Measurements from ENCODE around the gene HCFC2. TPM values are rescaled to one million over a fixed set of nuclear protein-coding genes. Genes with fewer than 3 reads are reported as not detected.
"Not testable (repeated sequence)": the region's sequence is repeated elsewhere in the genome, so short reads cannot be mapped to it uniquely, and the experiment has no call there.

The HCFC2 gene
- total and polyA plus RNA-seq, 4 donors = 9.1 to 32.3 (median 20.1) TPM

GRCh38 chr12:104094284-104094683 is 30.0 kb downstream of the HCFC2 start:
- 78 to 85% methylated on average over 3 of the region's 3 CpGs for WGBS, 2 donors
- Histone ChIP-seq H3K27me3 (ENCODE audit: control insufficient read depth in 1 of 2, insufficient read depth in 2 of 2, low read length in 1 of 2) (no peaks in the 10 kb centered on the region), H3K27ac (ENCODE audit: low read depth in 1 of 2, low read length in 2 of 2) (no peak overlapping the region), H3K4me1 (ENCODE audit: control insufficient read depth in 1 of 2, insufficient read depth in 2 of 2, low read length in 2 of 2) (no peaks in the 10 kb centered on the region), H3K4me3 (ENCODE audit: low read length in 2 of 2) (no peak overlapping the region), H3K36me3 (ENCODE audit: control insufficient read depth in 1 of 2, insufficient read depth in 2 of 2, low read length in 1 of 2) (peaks cover 0 to 2% of the 10 kb centered on the region in 2 donors), H3K9me3 (ENCODE audit: control insufficient read depth, low read length) (no peaks in the 10 kb centered on the region)
- ATAC-seq (ENCODE audit: low FRiP score) (no peak), DNase-seq (no peak)
- intact Hi-C loops (cut with DNase I) = no loop called here

- no peaks in the 10 kb centered on the region for H3K4me1 ChIP-seq (ENCODE audit: control insufficient read depth in 1 of 2, insufficient read depth in 2 of 2, low read length in 2 of 2)
- peaks cover 0 to 2% of the 10 kb centered on the region in 2 donors for H3K36me3 ChIP-seq (ENCODE audit: control insufficient read depth in 1 of 2, insufficient read depth in 2 of 2, low read length in 1 of 2)
- no peak for DNase-seq
- intact Hi-C loops (cut with DNase I) = no loop called here
- no peaks in the 10 kb centered on the region for H3K27me3 ChIP-seq (ENCODE audit: control insufficient read depth in 1 of 2, insufficient read depth in 2 of 2, low read length in 1 of 2)
- no peak for ATAC-seq (ENCODE audit: low FRiP score)
- H3K4me3 ChIP-seq (ENCODE audit: low read length in 2 of 2) = no peak overlapping the region
- no peaks in the 10 kb centered on the region for H3K9me3 ChIP-seq (ENCODE audit: control insufficient read depth, low read length)
- 83 to 88% methylated on average over 1 of the region's 1 CpG for WGBS, 2 donors
- no peak overlapping the region for H3K27ac ChIP-seq (ENCODE audit: low read depth in 1 of 2, low read length in 2 of 2)
These were observed 31.0 kb downstream of the HCFC2 start for GRCh38 chr12:104095289-104095688.

GRCh38 chr12:104097954-104098353 is 33.6 kb downstream of the HCFC2 start:
- no peak for DNase-seq
- intact Hi-C loops (cut with DNase I) = no loop called here

GRCh38 chr12:104105461-104105860 is 41.1 kb downstream of the HCFC2 start:
- no peak overlapping the region for H3K27ac ChIP-seq (ENCODE audit: low read depth in 1 of 2, low read length in 2 of 2)
- no peaks in the 10 kb centered on the region for H3K9me3 ChIP-seq (ENCODE audit: control insufficient read depth, low read length)
- intact Hi-C loops (cut with DNase I) = loop anchor here (5.0 to 10.0 kb wide), 3 partner anchors 48 to 228 kb away; a partner anchor contains a TSS
- no peaks in the 10 kb centered on the region for H3K4me1 ChIP-seq (ENCODE audit: control insufficient read depth in 1 of 2, insufficient read depth in 2 of 2, low read length in 2 of 2)
- H3K36me3 ChIP-seq (ENCODE audit: control insufficient read depth in 1 of 2, insufficient read depth in 2 of 2, low read length in 1 of 2) = peaks cover 0 to 4% of the 10 kb centered on the region in 2 donors
- no peaks in the 10 kb centered on the region for H3K27me3 ChIP-seq (ENCODE audit: control insufficient read depth in 1 of 2, insufficient read depth in 2 of 2, low read length in 1 of 2)
- no peak for DNase-seq
- no peak overlapping the region for H3K4me3 ChIP-seq (ENCODE audit: low read length in 2 of 2)
- no peak for ATAC-seq (ENCODE audit: low FRiP score)

More at GRCh38 chr12:104097954-104098353, 33.6 kb downstream of the HCFC2 start:
- WGBS, 2 donors = 90 to 92% methylated on average over 2 of the region's 2 CpGs
- peaks cover 0 to 2% of the 10 kb centered on the region in 2 donors for H3K36me3 ChIP-seq (ENCODE audit: control insufficient read depth in 1 of 2, insufficient read depth in 2 of 2, low read length in 1 of 2)
- no peak overlapping the region for H3K27ac ChIP-seq (ENCODE audit: low read depth in 1 of 2, low read length in 2 of 2)
- no peak for ATAC-seq (ENCODE audit: low FRiP score)
- no peaks in the 10 kb centered on the region for H3K9me3 ChIP-seq (ENCODE audit: control insufficient read depth, low read length)
- H3K4me3 ChIP-seq (ENCODE audit: low read length in 2 of 2) = no peak overlapping the region
- no peaks in the 10 kb centered on the region for H3K4me1 ChIP-seq (ENCODE audit: control insufficient read depth in 1 of 2, insufficient read depth in 2 of 2, low read length in 2 of 2)
- no peaks in the 10 kb centered on the region for H3K27me3 ChIP-seq (ENCODE audit: control insufficient read depth in 1 of 2, insufficient read depth in 2 of 2, low read length in 1 of 2)

GRCh38 chr12:104106965-104107364 is 42.6 kb downstream of the HCFC2 start:
- DNase-seq (no peak), ATAC-seq (ENCODE audit: low FRiP score) (no peak)
- Histone ChIP-seq H3K4me1 (ENCODE audit: control insufficient read depth in 1 of 2, insufficient read depth in 2 of 2, low read length in 2 of 2) (no peaks in the 10 kb centered on the region), H3K36me3 (ENCODE audit: control insufficient read depth in 1 of 2, insufficient read depth in 2 of 2, low read length in 1 of 2) (peaks cover 0 to 4% of the 10 kb centered on the region in 2 donors), H3K9me3 (ENCODE audit: control insufficient read depth, low read length) (no peaks in the 10 kb centered on the region), H3K27ac (ENCODE audit: low read depth in 1 of 2, low read length in 2 of 2) (no peak overlapping the region), H3K27me3 (ENCODE audit: control insufficient read depth in 1 of 2, insufficient read depth in 2 of 2, low read length in 1 of 2) (no peaks in the 10 kb centered on the region), H3K4me3 (ENCODE audit: low read length in 2 of 2) (no peak overlapping the region)
- 85 to 89% methylated on average over 2 of the region's 2 CpGs for WGBS, 2 donors
- intact Hi-C loops (cut with DNase I) = loop anchor here (5.0 to 10.0 kb wide), 3 partner anchors 50 to 230 kb away; a partner anchor contains a TSS

- H3K9me3 ChIP-seq (ENCODE audit: control insufficient read depth, low read length) = no peaks in the 10 kb centered on the region
- intact Hi-C loops (cut with DNase I) = loop anchor here (2.0 to 10.0 kb wide), 4 partner anchors 52 to 232 kb away; a partner anchor contains a TSS
- peak; percentile 89 to 92 for DNase-seq
- no peaks in the 10 kb centered on the region for H3K4me1 ChIP-seq (ENCODE audit: control insufficient read depth in 1 of 2, insufficient read depth in 2 of 2, low read length in 2 of 2)
- H3K27me3 ChIP-seq (ENCODE audit: control insufficient read depth in 1 of 2, insufficient read depth in 2 of 2, low read length in 1 of 2) = no peaks in the 10 kb centered on the region
- peak; percentile 86 for ATAC-seq (ENCODE audit: low FRiP score)
- no peak overlapping the region for H3K27ac ChIP-seq (ENCODE audit: low read depth in 1 of 2, low read length in 2 of 2)
- WGBS, 2 donors = 37 to 44% methylated on average over 6 of the region's 6 CpGs
- H3K4me3 ChIP-seq (ENCODE audit: low read length in 2 of 2) = no peak overlapping the region
- peaks cover 0 to 4% of the 10 kb centered on the region in 2 donors for H3K36me3 ChIP-seq (ENCODE audit: control insufficient read depth in 1 of 2, insufficient read depth in 2 of 2, low read length in 1 of 2)
These were observed 44.6 kb downstream of the HCFC2 start for GRCh38 chr12:104108755-104109445.

- H3K4me3 ChIP-seq (ENCODE audit: low read length in 2 of 2) = no peak overlapping the region
- no peaks in the 10 kb centered on the region for H3K4me1 ChIP-seq (ENCODE audit: control insufficient read depth in 1 of 2, insufficient read depth in 2 of 2, low read length in 2 of 2)
- H3K9me3 ChIP-seq (ENCODE audit: control insufficient read depth, low read length) = no peaks in the 10 kb centered on the region
- no peak overlapping the region for H3K27ac ChIP-seq (ENCODE audit: low read depth in 1 of 2, low read length in 2 of 2)
- 69 to 72% methylated on average over 4 of the region's 4 CpGs for WGBS, 2 donors
- intact Hi-C loops (cut with DNase I) = loop anchor here (2.0 to 10.0 kb wide), 4 partner anchors 52 to 232 kb away; a partner anchor contains a TSS
- no peaks in the 10 kb centered on the region for H3K27me3 ChIP-seq (ENCODE audit: control insufficient read depth in 1 of 2, insufficient read depth in 2 of 2, low read length in 1 of 2)
- ATAC-seq (ENCODE audit: low FRiP score) (no peak), DNase-seq (no peak)
- H3K36me3 ChIP-seq (ENCODE audit: control insufficient read depth in 1 of 2, insufficient read depth in 2 of 2, low read length in 1 of 2) = peaks cover 0 to 4% of the 10 kb centered on the region in 2 donors
These were observed 45.3 kb downstream of the HCFC2 start for GRCh38 chr12:104109446-104110271.

- H3K27ac ChIP-seq (ENCODE audit: low read depth in 1 of 2, low read length in 2 of 2); H3K4me3 ChIP-seq (ENCODE audit: low read length in 2 of 2); ATAC-seq (ENCODE audit: low FRiP score); H3K9me3 ChIP-seq (ENCODE audit: control insufficient read depth, low read length); intact Hi-C loops (cut with DNase I); DNase-seq; H3K4me1 ChIP-seq (ENCODE audit: control insufficient read depth in 1 of 2, insufficient read depth in 2 of 2, low read length in 2 of 2); H3K36me3 ChIP-seq (ENCODE audit: control insufficient read depth in 1 of 2, insufficient read depth in 2 of 2, low read length in 1 of 2); H3K27me3 ChIP-seq (ENCODE audit: control insufficient read depth in 1 of 2, insufficient read depth in 2 of 2, low read length in 1 of 2): not testable (repeated sequence)
- WGBS, 2 donors = 72 to 77% methylated on average over 14 of the region's 14 CpGs
These were observed 50.7 kb downstream of the HCFC2 start for GRCh38 chr12:104114834-104115586.

All from aorta (tissue), 5 donors.